Activated naive CD4-positive, alpha-beta T cell treated with anti-CD3 and anti-CD28 coated beads, Interleukin-2, amount 50 U/mL, for 72 hours (primary cell): ENCODE measurements around the gene MON1A. TPM values are rescaled to one million over a fixed set of nuclear protein-coding genes. Genes with fewer than 3 reads are reported as not detected.

Experiments used
- ATAC-seq, 2 donors: fragments of 150-1000 bp; cut with Tn5 transposase; 2 replicates each; pipeline ENCODE4 v1.10.0; 2021; ENCODE audit warnings: mild to moderate bottlenecking in 2 of 2, moderate library complexity in 2 of 2
- DNase-seq, 2 donors: peaks; one replicate each; pipeline ENCODE4 v3.0.0; 2021 to 2022; ENCODE audit warnings: low spot score in 2 of 2
- H3K27ac Mint-ChIP-seq, 2 donors: one replicate each; pipeline ENCODE4 v1.8.0; 2022; ENCODE audit warnings: mild to moderate bottlenecking in 2 of 2, mixed read lengths in 2 of 2
- H3K36me3 Mint-ChIP-seq, 2 donors: one replicate each; pipeline ENCODE4 v1.8.0; 2022; ENCODE audit warnings: mixed read lengths in 2 of 2
- H3K9me3 Mint-ChIP-seq, 2 donors: one replicate each; pipeline ENCODE4 v1.8.0; 2022; ENCODE audit warnings: mixed read lengths in 2 of 2
- total RNA-seq, 2 donors: library from RNA; stranded (reverse); gene quantifications; one replicate each; pipeline ENCODE4 v1.2.3, GENCODE V29; 2022

MON1A gene
- total RNA-seq, 2 donors from 2014 or later, result 6.0 to 8.4 TPM

DNA sequence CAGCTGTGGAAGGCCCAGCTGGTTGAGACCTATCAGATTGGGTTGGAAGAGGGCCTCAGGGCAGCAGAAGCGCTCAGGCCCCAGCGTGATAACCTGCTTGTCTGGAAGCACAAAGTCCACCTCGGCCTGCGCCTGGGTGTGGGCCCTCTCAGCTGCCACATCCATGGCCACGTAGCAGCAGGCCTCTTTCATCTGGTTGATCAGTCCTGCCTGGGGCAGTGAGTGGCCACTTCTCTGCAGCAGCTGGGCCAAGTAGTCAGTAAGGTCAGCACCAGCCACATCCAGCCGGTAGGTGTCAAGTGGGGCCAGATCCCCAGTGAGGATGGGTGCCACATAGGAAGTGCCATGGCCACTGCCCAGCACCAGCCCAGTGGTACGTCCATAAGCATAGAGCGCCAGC is 56.0 kb downstream of the MON1A start:
- ATAC-seq (no peak), DNase-seq (no peak)
- no peaks in the 10 kb centered on the region for H3K9me3 Mint-ChIP-seq
- no peak overlapping the region for H3K27ac Mint-ChIP-seq
- H3K36me3 Mint-ChIP-seq, result no peaks in the 10 kb centered on the region

DNA sequence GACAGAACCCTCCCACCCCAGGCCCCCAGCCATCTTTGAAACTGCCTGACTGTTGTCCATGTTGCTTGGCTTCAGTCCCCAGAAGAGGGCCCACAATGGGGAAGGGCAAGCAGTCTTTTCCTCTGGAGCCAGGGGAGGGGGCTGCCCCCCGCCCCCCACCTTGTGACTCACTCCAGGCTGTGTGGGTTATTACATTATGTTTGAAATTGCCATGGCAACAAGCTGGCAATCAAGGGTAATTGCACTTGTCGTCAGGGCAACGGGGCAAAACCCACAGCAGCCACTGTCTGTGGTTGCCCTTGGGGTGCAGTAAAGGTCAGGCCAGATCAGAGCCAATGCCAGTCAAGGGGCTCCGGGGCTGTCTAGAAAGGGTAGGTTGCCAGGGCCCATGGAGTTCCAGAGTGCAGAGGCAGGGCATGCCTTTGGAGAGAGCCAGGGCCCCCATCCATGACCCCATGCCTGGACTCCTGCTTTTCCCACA is 56.8 kb downstream of the MON1A start:
- peak; percentile 52 to 60 for ATAC-seq
- Mint-ChIP-seq H3K27ac (no peak overlapping the region), H3K36me3 (no peaks in the 10 kb centered on the region), H3K9me3 (no peaks in the 10 kb centered on the region)
- no peak for DNase-seq

- ATAC-seq (no peak), DNase-seq (no peak)
- Mint-ChIP-seq H3K9me3 (no peaks in the 10 kb centered on the region), H3K36me3 (no peaks in the 10 kb centered on the region), H3K27ac (peak overlapping the region in 1 of 2 donors; percentile 69)
Measured at GRCh38 chr3:49871531-49872153, 58.0 kb downstream of the MON1A start.

DNA sequence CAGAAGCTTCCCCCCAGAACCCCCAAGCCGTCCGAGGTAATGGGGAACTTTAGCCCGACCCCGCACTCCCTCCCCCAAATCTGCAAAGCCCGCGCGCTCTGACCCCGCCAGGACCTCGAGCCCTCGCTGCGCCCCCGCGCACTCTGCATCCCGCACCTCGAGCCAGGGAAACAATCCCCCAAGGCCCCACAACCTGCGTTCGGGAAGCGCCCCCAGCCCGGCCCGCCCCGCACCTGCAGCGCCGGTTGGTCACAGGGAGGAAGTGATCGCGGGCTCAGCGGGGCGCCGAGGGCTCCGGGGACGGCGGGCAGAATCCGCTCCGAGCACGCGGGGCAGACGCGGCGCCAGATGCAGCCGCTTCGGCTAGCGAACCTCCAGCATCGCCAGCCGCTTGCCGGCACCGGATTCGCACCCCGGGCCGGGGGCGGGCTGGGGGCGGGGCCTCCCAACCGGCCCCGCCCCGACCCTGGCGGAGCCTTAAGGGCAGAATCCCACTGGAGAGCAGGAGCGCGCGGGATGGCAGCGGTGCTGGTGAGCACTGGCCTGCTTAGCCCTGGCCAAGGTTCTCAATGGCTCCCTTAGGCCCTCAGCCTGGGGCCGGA is 60.0 kb downstream of the MON1A start, which contains the start of gene CAMKV:
Gene CAMKV (minus strand): TSS at position 382 of the 602 bp plus-strand sequence. CDS start 7,518 bp downstream, outside the sequence.
- ATAC-seq (peak; percentile 51 to 62), DNase-seq (peak in 1 of 2 donors; percentile 22)
- no peaks in the 10 kb centered on the region for H3K9me3 Mint-ChIP-seq
- H3K27ac Mint-ChIP-seq, result no peak within 1 kb of the TSS
- H3K36me3 Mint-ChIP-seq, result no peaks in the 10 kb centered on the region

DNA sequence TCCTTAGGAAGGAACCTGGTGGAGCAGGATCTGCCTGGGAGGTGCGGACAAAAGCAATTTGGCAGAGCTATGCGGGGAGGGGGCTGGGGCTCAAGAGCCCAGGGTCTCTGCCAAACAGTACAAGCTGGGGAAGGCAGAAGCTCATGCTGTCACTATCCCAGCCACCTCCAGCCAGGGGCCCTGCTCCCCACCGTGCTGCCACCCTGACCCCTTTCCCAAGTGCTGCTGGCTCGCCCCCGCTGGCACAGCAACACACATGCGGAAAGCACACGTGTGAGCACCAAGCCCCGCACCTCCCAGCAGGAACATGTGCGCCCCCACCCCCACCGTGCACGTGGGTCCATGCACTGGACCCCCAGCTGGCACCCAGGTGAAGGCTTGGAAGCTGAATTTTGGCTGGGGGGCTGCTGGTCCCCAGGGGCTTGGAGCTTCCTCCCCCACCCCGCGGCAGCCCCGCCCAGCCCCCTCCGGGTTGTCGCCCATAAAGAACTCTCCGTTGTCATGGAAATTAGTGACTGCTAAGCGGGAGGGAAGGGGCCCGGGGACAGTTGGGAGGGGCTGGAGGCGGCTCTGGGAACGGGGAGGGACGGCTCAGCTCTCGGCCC is 60.6 kb downstream of the MON1A start:
- Mint-ChIP-seq H3K9me3 (no peaks in the 10 kb centered on the region), H3K36me3 (no peaks in the 10 kb centered on the region), H3K27ac (no peak overlapping the region)
- no peak for DNase-seq
- ATAC-seq, result no peak

DNA sequence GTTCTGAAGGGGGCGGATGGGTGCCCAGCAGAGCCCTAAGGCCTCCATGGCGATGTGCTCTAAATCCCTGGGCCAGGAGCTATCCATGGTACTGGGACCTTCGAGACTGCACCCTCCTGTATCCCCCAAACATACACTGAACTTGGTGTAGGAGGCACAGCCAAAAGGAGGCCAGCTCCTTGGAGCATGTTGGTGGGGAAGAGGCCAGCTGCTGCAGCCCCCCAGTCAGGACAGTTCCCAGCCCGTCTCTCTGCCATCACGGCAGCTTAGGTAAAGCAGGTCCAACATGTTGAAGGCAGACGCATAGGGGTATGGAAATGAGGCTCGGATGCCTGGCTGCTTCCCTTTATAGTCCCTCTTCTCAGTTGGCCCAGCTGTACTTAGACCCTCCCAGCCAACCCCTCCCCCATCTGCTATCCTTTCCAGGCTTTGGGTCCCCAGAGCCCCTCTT is 61.7 kb downstream of the MON1A start:
- Mint-ChIP-seq H3K9me3 (no peaks in the 10 kb centered on the region), H3K27ac (no peak overlapping the region), H3K36me3 (no peaks in the 10 kb centered on the region)
- ATAC-seq (no peak), DNase-seq (peak in 1 of 2 donors; percentile 34)

GRCh38 chr3:49867400-49867799 is 62.2 kb downstream of the MON1A start:
- no peaks in the 10 kb centered on the region for H3K36me3 Mint-ChIP-seq
- DNase-seq (no peak), ATAC-seq (no peak)
- H3K9me3 Mint-ChIP-seq, result no peaks in the 10 kb centered on the region
- no peak overlapping the region for H3K27ac Mint-ChIP-seq

- ATAC-seq (no peak), DNase-seq (no peak)
- Mint-ChIP-seq H3K27ac (no peak overlapping the region), H3K9me3 (no peaks in the 10 kb centered on the region), H3K36me3 (no peaks in the 10 kb centered on the region)
Measured at GRCh38 chr3:49865198-49865784, 64.3 kb downstream of the MON1A start.

- ATAC-seq (no peak), DNase-seq (no peak)
- Mint-ChIP-seq H3K9me3 (no peaks in the 10 kb centered on the region), H3K36me3 (no peaks in the 10 kb centered on the region), H3K27ac (no peak overlapping the region)
Measured at GRCh38 chr3:49864505-49864904, 65.1 kb downstream of the MON1A start.

DNA sequence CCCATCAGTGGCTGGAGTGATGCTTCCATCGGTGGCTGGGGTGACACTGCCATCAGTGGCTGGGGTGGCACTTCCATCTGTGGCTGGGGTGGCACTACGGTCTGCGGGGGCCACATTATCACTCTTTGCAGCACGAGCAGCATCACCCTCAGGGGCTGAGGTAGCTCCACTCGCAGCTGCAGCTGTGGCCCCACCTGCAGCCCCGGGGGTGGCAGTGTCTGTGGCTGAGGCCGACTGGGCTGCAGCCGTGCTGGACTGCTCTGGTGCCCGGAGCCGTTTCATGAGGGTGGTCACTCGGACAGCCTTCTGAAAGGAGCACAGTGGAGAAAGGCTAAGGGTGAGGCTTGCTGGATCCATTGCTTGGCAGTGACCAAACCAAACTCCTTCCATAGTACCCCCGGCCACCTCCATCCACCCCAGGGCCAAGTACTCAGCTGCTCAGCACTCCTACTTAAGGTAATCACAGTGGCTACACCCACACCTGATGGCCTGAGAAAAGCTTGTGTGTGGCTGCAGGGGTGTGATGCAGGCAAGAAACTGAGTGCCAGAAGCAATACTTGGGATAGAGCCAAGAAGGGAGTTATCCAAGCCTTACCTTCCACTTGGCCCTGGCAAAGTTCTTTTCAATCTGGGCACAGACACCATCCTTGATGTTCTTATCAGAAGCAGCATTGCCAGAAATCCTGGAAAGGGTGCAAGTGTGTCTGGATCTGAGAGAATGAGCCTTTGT is 69.9 kb downstream of the MON1A start:
- H3K36me3 Mint-ChIP-seq, result peaks cover 0 to 9% of the 10 kb centered on the region in 2 donors

More for the DNA sequence above, 69.9 kb downstream of the MON1A start:
- Mint-ChIP-seq H3K27ac (no peak overlapping the region), H3K9me3 (no peaks in the 10 kb centered on the region)
- DNase-seq (no peak), ATAC-seq (no peak)

Other genes with a start within 250 kb of the MON1A start
- gene MST1, start 240.3 kb downstream of the MON1A start, total RNA-seq, result 10 to 100 TPM; 11.8 to 15.9 TPM
- 10 to 100 TPM; 25.5 to 34.0 TPM for gene RNF123, start 240.3 kb downstream of the MON1A start, total RNA-seq
- not detected for gene AMIGO3, start 210.1 kb downstream of the MON1A start, total RNA-seq
- 10 to 100 TPM; 29.9 to 31.6 TPM for gene GMPPB, start 205.9 kb downstream of the MON1A start, total RNA-seq
- gene IP6K1, start 143.3 kb downstream of the MON1A start, total RNA-seq, result 10 to 100 TPM; 26.2 to 26.9 TPM
- gene CDHR4, start 129.9 kb downstream of the MON1A start, total RNA-seq, result under 1 TPM; 0.25 to 0.32 TPM
- under 1 TPM; 0.30 to 0.49 TPM for gene INKA1, start 126.5 kb downstream of the MON1A start, total RNA-seq
- 100 to 1,000 TPM; 101 to 133 TPM for gene UBA7, start 115.9 kb downstream of the MON1A start, total RNA-seq
- gene TRAIP, start 73.2 kb downstream of the MON1A start, total RNA-seq, result 10 to 100 TPM; 30.0 TPM
- under 1 TPM; 0.43 to 0.48 TPM for gene CAMKV, start 59.9 kb downstream of the MON1A start, total RNA-seq
- gene MST1R, start 25.9 kb downstream of the MON1A start, total RNA-seq, result 1 to 10 TPM in 1 of 2 donors, under 1 TPM in 1; 0.68 to 2.8 TPM
- 100 to 1,000 TPM in 1 of 2 donors, 10 to 100 TPM in 1; 94.6 to 168 TPM for gene RBM6, start 10.3 kb upstream of the MON1A start, total RNA-seq
- gene RBM5, start 159.1 kb upstream of the MON1A start, total RNA-seq, result 100 to 1,000 TPM; 159 to 182 TPM
- under 1 TPM; 0.32 to 0.54 TPM for gene SEMA3F, start 225.5 kb upstream of the MON1A start, total RNA-seq